ENCODE measurements around the gene MAPK14.

DNA sequence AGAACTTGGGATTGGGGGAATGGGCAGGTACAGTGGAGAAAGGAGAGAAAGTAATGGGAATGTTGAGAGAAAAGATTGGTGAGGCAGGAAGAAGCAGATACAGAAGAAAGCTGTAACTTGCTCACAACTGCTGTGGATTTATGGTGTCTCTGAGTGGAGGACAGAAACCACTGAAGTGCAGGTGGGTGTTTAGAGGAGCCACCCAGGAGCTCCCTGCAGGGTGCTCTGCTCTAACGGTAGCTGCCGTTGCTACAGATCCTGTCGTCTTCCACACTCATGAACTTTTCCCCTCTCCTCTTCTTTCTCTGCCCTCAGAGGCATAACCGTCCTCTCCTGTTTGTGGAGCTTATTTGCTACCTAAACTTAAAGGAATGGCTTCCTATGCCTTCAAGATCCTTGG, 75.2 kb downstream of the MAPK14 start:
- TF ChIP-seq, protein P1, sequence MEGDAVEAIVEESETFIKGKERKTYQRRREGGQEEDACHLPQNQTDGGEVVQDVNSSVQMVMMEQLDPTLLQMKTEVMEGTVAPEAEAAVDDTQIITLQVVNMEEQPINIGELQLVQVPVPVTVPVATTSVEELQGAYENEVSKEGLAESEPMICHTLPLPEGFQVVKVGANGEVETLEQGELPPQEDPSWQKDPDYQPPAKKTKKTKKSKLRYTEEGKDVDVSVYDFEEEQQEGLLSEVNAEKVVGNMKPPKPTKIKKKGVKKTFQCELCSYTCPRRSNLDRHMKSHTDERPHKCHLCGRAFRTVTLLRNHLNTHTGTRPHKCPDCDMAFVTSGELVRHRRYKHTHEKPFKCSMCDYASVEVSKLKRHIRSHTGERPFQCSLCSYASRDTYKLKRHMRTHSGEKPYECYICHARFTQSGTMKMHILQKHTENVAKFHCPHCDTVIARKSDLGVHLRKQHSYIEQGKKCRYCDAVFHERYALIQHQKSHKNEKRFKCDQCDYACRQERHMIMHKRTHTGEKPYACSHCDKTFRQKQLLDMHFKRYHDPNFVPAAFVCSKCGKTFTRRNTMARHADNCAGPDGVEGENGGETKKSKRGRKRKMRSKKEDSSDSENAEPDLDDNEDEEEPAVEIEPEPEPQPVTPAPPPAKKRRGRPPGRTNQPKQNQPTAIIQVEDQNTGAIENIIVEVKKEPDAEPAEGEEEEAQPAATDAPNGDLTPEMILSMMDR (IDR thresholded peaks at IDR 0.05), result no peak
- no peak for TF ChIP-seq POLR2A (IDR thresholded peaks at IDR 0.05)
